Thymus (tissue), 11 donors: ENCODE results near the gene SYNE1. TPM values are rescaled to one million over a fixed set of nuclear protein-coding genes. Genes with fewer than 3 reads are reported as not detected.

Experiments used
- DNase-seq, 9 donors: peaks; one replicate each; pipeline ENCODE4 v3.0.0-alpha.2; 2013; ENCODE audit warnings: low spot score in 9 of 9, low read depth in 6 of 9, missing footprints in 1 of 9
- H3K27ac ChIP-seq, 2 donors: one replicate each; pipeline ENCODE4 v1.5.1; 2013; ENCODE audit warnings: control low read depth in 1 of 2, low read depth in 1 of 2, low read length in 1 of 2, mild to moderate bottlenecking in 1 of 2, moderate library complexity in 1 of 2
- H3K27me3 ChIP-seq, 2 donors: one replicate each; pipeline ENCODE4 v1.5.1; 2013; ENCODE audit warnings: low read length in 1 of 2; ENCODE audit not compliant: control insufficient read depth in 2 of 2, insufficient read depth in 1 of 2
- H3K36me3 ChIP-seq, 2 donors: one replicate each; pipeline ENCODE4 v1.5.1; 2013; ENCODE audit warnings: low read length in 1 of 2, mild to moderate bottlenecking in 1 of 2, moderate library complexity in 1 of 2; ENCODE audit not compliant: control insufficient read depth in 2 of 2, insufficient read depth in 2 of 2
- H3K4me1 ChIP-seq, 2 donors: one replicate each; pipeline ENCODE4 v1.5.1; 2013; ENCODE audit warnings: low read length in 2 of 2; ENCODE audit not compliant: control insufficient read depth in 2 of 2, insufficient read depth in 2 of 2
- H3K4me3 ChIP-seq, 2 donors: one replicate each; pipeline ENCODE4 v1.5.1; 2013; ENCODE audit warnings: low read length in 2 of 2, control low read depth in 1 of 2, mild to moderate bottlenecking in 1 of 2
- H3K9me3 ChIP-seq, 2 donors: one replicate each; pipeline ENCODE4 v1.5.1; 2013; ENCODE audit warnings: low read length in 1 of 2, mild to moderate bottlenecking in 1 of 2; ENCODE audit not compliant: control insufficient read depth in 2 of 2, insufficient read depth in 1 of 2
- WGBS: extraction: QIAGEN DNeasy Blood & Tissue Kit; methylation state at CpG from one replicate; pipeline ENCODE4 v1.1.7; 2013; 5-methylcytosine and 5-hydroxymethylcytosine counted together
- polyA plus RNA-seq: library from polyadenylated mRNA; stranded (reverse); fragments of 200-250 nt; gene quantifications from one replicate; pipeline ENCODE4 v1.2.3, GENCODE V29; 2013
- total RNA-seq: library from RNA; stranded (reverse); fragments of 120-200 nt; gene quantifications from one replicate; pipeline ENCODE4 v1.2.4, GENCODE V29; 2013
- donor health status: healthy.

Gene SYNE1
- total and polyA plus RNA-seq, 2 donors: 49.6 to 55.1 TPM

- DNase-seq: peak in 1 of 9 donors; percentile 28
- Histone ChIP-seq H3K9me3 (no peaks in the 10 kb centered on the region), H3K36me3 (peaks cover 53 to 59% of the 10 kb centered on the region in 2 donors), H3K4me1 (peaks cover 0 to 4% of the 10 kb centered on the region in 2 donors), H3K27ac (no peak overlapping the region), H3K27me3 (no peaks in the 10 kb centered on the region), H3K4me3 (no peak overlapping the region)
- 94% methylated on average over 17 of the region's 17 CpGs for WGBS
Measured at GRCh38 chr6:152233547-152234320, 403.4 kb downstream of the SYNE1 start.

DNA sequence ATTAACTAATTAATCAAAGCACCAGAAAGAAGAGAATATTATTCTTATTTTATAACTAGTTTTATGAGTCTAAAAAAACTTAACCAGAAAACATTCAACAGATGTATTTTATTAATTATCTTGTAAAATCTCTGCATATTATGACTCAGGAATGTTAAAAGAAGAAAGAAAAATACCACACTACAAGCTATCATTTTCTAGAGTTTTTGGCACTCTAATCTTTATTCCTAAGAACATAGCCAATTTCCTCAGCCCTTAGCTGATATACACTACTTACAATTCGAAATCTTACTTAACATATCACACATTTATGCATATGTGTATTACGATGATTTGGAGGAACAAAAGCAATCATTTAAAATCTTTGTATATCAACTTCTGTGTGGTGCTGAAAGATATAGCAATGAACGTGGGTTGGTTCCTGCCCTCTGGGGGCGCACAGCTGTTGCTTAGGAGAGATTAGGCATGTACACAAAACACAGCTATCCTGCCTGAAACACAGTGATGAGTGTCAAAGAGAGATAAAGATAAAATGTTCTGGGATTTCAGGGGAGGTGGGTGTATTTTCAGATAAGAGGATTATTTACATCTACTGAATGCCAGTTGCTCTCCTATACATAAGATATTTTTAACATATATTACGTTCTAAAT lies 404.5 kb downstream of the SYNE1 start:
- no peak overlapping the region for H3K27ac ChIP-seq
- H3K4me3 ChIP-seq: no peak overlapping the region
- H3K36me3 ChIP-seq: peaks cover 45 to 50% of the 10 kb centered on the region in 2 donors
- no peaks in the 10 kb centered on the region for H3K27me3 ChIP-seq
- WGBS: 84% methylated on average over 5 of the region's 5 CpGs
- H3K9me3 ChIP-seq: no peaks in the 10 kb centered on the region
- H3K4me1 ChIP-seq: peaks cover 0 to 4% of the 10 kb centered on the region in 2 donors
- DNase-seq: peak in 1 of 9 donors; percentile 24

GRCh38 chr6:152229330-152229729 lies 407.8 kb downstream of the SYNE1 start:
- no peaks in the 10 kb centered on the region for H3K27me3 ChIP-seq
- H3K9me3 ChIP-seq: no peaks in the 10 kb centered on the region
- H3K27ac ChIP-seq: no peak overlapping the region
- peaks cover 25 to 58% of the 10 kb centered on the region in 2 donors for H3K36me3 ChIP-seq
- no peak for DNase-seq
- H3K4me3 ChIP-seq: no peak overlapping the region
- peaks cover 0 to 4% of the 10 kb centered on the region in 2 donors for H3K4me1 ChIP-seq
- WGBS: 82% methylated on average over 4 of the region's 4 CpGs

DNA sequence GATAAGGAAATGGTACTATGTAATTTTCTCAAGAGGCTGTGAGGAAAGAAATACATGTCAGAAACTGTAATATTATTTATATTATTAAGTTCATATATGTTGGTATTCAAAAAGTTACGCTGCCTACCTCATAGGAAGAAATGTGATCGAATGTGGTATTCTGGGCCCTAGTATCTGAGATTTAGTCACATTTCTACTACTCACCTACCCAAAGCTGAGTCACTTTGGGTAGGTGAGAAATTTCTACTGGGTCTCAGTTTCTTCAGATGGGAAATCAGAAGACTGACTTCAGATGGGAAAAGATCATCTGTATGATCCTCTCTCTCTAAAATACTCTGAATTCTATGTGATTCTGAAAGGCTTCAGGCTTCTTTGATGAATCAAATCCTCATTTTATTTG lies 411.0 kb downstream of the SYNE1 start:
- no peak overlapping the region for H3K4me3 ChIP-seq
- H3K27ac ChIP-seq: no peak overlapping the region
- WGBS: 98% methylated on average over 2 of the region's 2 CpGs
- DNase-seq: no peak
- H3K36me3 ChIP-seq: peaks cover 24 to 70% of the 10 kb centered on the region in 2 donors
- no peaks in the 10 kb centered on the region for H3K27me3 ChIP-seq
- peaks cover 9 to 15% of the 10 kb centered on the region in 2 donors for H3K9me3 ChIP-seq
- no peaks in the 10 kb centered on the region for H3K4me1 ChIP-seq

- H3K9me3 ChIP-seq: peaks cover 9 to 15% of the 10 kb centered on the region in 2 donors
- no peak overlapping the region for H3K27ac ChIP-seq
- DNase-seq: no peak
- H3K36me3 ChIP-seq: peaks cover 24 to 70% of the 10 kb centered on the region in 2 donors
- no peak overlapping the region for H3K4me3 ChIP-seq
- peaks cover 3 to 4% of the 10 kb centered on the region in 2 donors for H3K4me1 ChIP-seq
- no peaks in the 10 kb centered on the region for H3K27me3 ChIP-seq
- WGBS: 96% methylated on average over 7 of the region's 7 CpGs
Measured at GRCh38 chr6:152225241-152225934, 411.8 kb downstream of the SYNE1 start.

DNA sequence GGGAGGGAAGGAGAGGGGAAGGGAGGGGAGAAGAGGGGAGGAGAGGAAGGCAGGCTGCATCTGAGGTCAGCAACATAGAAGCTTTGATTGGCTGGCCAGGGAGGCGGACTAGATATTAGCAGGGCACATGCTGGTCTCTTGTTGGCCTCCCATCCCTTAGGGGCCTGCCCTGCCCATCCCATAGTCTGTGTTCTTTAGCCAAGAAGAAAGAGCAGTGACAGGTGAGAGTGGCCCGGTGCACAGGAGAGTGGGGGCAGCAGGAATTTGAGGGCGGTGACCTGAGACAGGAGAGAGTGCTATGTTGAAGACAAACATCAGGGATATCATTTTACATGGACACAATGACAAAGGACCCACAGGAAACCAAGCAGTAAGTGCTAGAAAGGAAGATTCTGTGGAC lies 413.5 kb downstream of the SYNE1 start:
- no peak for DNase-seq
- peaks cover 9 to 15% of the 10 kb centered on the region in 2 donors for H3K9me3 ChIP-seq
- no peaks in the 10 kb centered on the region for H3K27me3 ChIP-seq
- 97% methylated on average over 3 of the region's 3 CpGs for WGBS
- peaks cover 3 to 4% of the 10 kb centered on the region in 2 donors for H3K4me1 ChIP-seq
- H3K36me3 ChIP-seq: peaks cover 24 to 69% of the 10 kb centered on the region in 2 donors
- H3K27ac ChIP-seq: no peak overlapping the region
- no peak overlapping the region for H3K4me3 ChIP-seq

DNA sequence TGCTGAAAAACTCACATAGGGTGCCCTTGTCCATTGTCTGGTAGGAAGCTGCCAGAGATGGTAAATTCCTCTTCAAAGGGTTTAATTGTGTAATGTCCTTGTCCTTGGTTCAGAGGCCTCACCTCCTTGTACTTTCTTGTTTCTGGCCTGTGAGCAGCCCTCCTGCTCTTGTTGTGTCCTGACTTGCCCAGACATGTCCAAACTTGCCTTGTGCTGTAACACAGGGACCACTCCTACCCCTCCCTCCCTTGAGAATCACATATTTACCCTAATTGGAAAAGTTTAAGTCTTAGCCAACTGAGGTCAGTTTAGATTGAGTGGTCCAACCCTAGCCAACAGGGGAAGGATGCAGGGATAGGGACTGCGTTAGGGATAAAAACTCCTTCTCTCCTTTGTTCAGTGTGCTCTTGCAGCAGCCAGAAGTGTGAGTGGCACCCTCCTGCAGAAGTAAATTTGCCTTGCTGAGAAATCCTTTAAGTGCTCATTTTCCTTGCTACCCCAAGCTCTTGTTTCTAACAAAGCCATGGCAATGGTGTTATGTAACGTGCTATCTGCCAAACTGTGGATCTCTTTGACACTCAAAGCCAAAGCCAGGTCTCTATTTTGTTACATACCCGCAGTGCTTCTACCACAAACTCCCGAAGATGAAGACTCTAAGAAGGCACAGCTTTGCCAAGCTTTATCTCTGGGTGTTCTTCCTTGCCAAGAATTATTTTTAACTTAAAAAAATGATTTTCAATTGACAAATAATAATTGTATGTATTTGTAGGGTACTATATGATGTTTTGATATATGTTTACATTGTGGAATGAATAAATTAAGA lies 415.1 kb downstream of the SYNE1 start:
- peaks cover 3 to 4% of the 10 kb centered on the region in 2 donors for H3K4me1 ChIP-seq
- no peak overlapping the region for H3K4me3 ChIP-seq
- no peak for DNase-seq
- no peak overlapping the region for H3K27ac ChIP-seq
- peaks cover 9 to 15% of the 10 kb centered on the region in 2 donors for H3K9me3 ChIP-seq
- H3K27me3 ChIP-seq: no peaks in the 10 kb centered on the region
- 99% methylated on average over 4 of the region's 4 CpGs for WGBS
- peaks cover 35 to 79% of the 10 kb centered on the region in 2 donors for H3K36me3 ChIP-seq

- 96% methylated on average over 4 of the region's 4 CpGs for WGBS
- Histone ChIP-seq H3K27ac (no peak overlapping the region), H3K9me3 (peaks cover 9 to 15% of the 10 kb centered on the region in 2 donors), H3K4me3 (no peak overlapping the region), H3K4me1 (peaks cover 3 to 4% of the 10 kb centered on the region in 2 donors), H3K27me3 (no peaks in the 10 kb centered on the region), H3K36me3 (peaks cover 40 to 78% of the 10 kb centered on the region in 2 donors)
- DNase-seq: no peak
Measured at GRCh38 chr6:152220786-152221185, 416.4 kb downstream of the SYNE1 start.
